H9 (cell line): Measurements from ENCODE around the gene KLF6. TPM values are rescaled to one million over a fixed set of nuclear protein-coding genes. Genes with fewer than 3 reads are reported as not detected.

Experiments
- DNase-seq: peaks from one replicate; pipeline ENCODE4 v3.0.0-alpha.2; 2017
- H2AFZ ChIP-seq: one replicate; pipeline ENCODE4 v1.6.1; 2013; ENCODE audit warnings: mild to moderate bottlenecking, low read length, control low read depth, moderate library complexity
- H2AK5ac ChIP-seq: 2 replicates; pipeline ENCODE4 v1.6.1; 2013; ENCODE audit warnings: low read length, control low read depth, mixed read lengths; ENCODE audit not compliant: insufficient read length
- H2BK120ac ChIP-seq: one replicate; pipeline ENCODE4 v1.6.1; 2013; ENCODE audit warnings: low read depth, mild to moderate bottlenecking, low read length, control low read depth, inconsistent platforms; ENCODE audit not compliant: poor library complexity, severe bottlenecking
- H2BK12ac ChIP-seq: 2 replicates; pipeline ENCODE4 v1.6.1; 2013; ENCODE audit warnings: low read length, control low read depth, mixed read lengths, low read depth; ENCODE audit not compliant: insufficient read length
- H2BK15ac ChIP-seq: 2 replicates; pipeline ENCODE4 v1.6.1; 2013; ENCODE audit warnings: low read depth, low read length, control low read depth
- H2BK20ac ChIP-seq: one replicate; pipeline ENCODE4 v1.6.1; 2013; ENCODE audit warnings: low read depth, mild to moderate bottlenecking, low read length, control low read depth, inconsistent platforms; ENCODE audit not compliant: poor library complexity, severe bottlenecking
- H2BK5ac ChIP-seq: 2 replicates; pipeline ENCODE4 v1.6.1; 2013; ENCODE audit warnings: low read length, control low read depth, mixed read lengths; ENCODE audit not compliant: insufficient read length
- H3K14ac ChIP-seq: 2 replicates; pipeline ENCODE4 v1.6.1; 2013; ENCODE audit warnings: low read length, control low read depth; ENCODE audit not compliant: insufficient read depth
- H3K18ac ChIP-seq: 2 replicates; pipeline ENCODE4 v1.6.1; 2013; ENCODE audit warnings: low read depth, mild to moderate bottlenecking, mixed read lengths, low read length, control low read depth; ENCODE audit not compliant: insufficient read length
- H3K23ac ChIP-seq: 2 replicates; pipeline ENCODE4 v1.6.1; 2013; ENCODE audit warnings: low read length, control low read depth, mixed read lengths, low read depth; ENCODE audit not compliant: insufficient read length
- H3K23me2 ChIP-seq: 2 replicates; pipeline ENCODE4 v1.6.1; 2013; ENCODE audit warnings: low read depth, mild to moderate bottlenecking, mixed read lengths, low read length, control low read depth; ENCODE audit not compliant: insufficient read length, poor library complexity, severe bottlenecking
- H3K27ac ChIP-seq: 2 replicates; pipeline ENCODE4 v1.5.1; 2013; ENCODE audit warnings: low read length, control low read depth, mixed read lengths, low read depth; ENCODE audit not compliant: insufficient read length
- H3K27me3 ChIP-seq: 2 replicates; pipeline ENCODE4 v1.6.1; 2013; ENCODE audit warnings: low read length, control low read depth, inconsistent platforms; ENCODE audit not compliant: insufficient read depth
- H3K4ac ChIP-seq: 2 replicates; pipeline ENCODE4 v1.6.1; 2013; ENCODE audit warnings: low read depth, mild to moderate bottlenecking, control low read depth, inconsistent platforms, low read length, moderate library complexity
- H3K4me1 ChIP-seq: 2 replicates; pipeline ENCODE4 v1.6.1; 2013; ENCODE audit warnings: low read length, control low read depth, inconsistent platforms; ENCODE audit not compliant: insufficient read depth
- H3K4me2 ChIP-seq: 2 replicates; pipeline ENCODE4 v1.6.1; 2013; ENCODE audit warnings: low read length, control low read depth, mixed read lengths; ENCODE audit not compliant: insufficient read length, insufficient read depth
- H3K56ac ChIP-seq: 2 replicates; pipeline ENCODE4 v1.6.1; 2013; ENCODE audit warnings: low read depth, mild to moderate bottlenecking, mixed read lengths, low read length, control low read depth; ENCODE audit not compliant: insufficient read length
- H3K79me1 ChIP-seq: 2 replicates; pipeline ENCODE4 v1.6.1; 2013; ENCODE audit warnings: low read depth, mild to moderate bottlenecking, moderate library complexity, low read length, control low read depth, inconsistent platforms; ENCODE audit not compliant: insufficient read depth, poor library complexity, severe bottlenecking
- H3K79me2 ChIP-seq: 2 replicates; pipeline ENCODE4 v1.6.1; 2013; ENCODE audit warnings: low read length, control low read depth, inconsistent platforms; ENCODE audit not compliant: insufficient read depth
- H3K9ac ChIP-seq: 2 replicates; pipeline ENCODE4 v1.6.1; 2013; ENCODE audit warnings: low read length, control low read depth, mixed read lengths; ENCODE audit not compliant: insufficient read length; ENCODE audit errors: extremely low read depth
- H3K9me3 ChIP-seq: one replicate; pipeline ENCODE4 v1.6.1; 2013; ENCODE audit warnings: low read depth, low read length, inconsistent platforms; ENCODE audit not compliant: control insufficient read depth
- H3T11ph ChIP-seq: one replicate; pipeline ENCODE4 v1.6.1; 2013; ENCODE audit warnings: mild to moderate bottlenecking, low read length, control low read depth, inconsistent platforms
- H4K20me1 ChIP-seq: one replicate; pipeline ENCODE4 v1.6.1; 2013; ENCODE audit not compliant: control insufficient read depth, insufficient read length, insufficient read depth
- H4K5ac ChIP-seq: 2 replicates; pipeline ENCODE4 v1.6.1; 2013; ENCODE audit warnings: low read depth, mild to moderate bottlenecking, mixed read lengths, low read length, control low read depth; ENCODE audit not compliant: insufficient read length
- H4K8ac ChIP-seq: replicated peaks from 2 replicates; pipeline ENCODE4 v1.6.1; 2013; ENCODE audit warnings: low read length, control low read depth, mixed read lengths, low read depth; ENCODE audit not compliant: insufficient read length
- H4K91ac ChIP-seq: 2 replicates; pipeline ENCODE4 v1.6.1; 2013; ENCODE audit warnings: low read depth, mild to moderate bottlenecking, moderate library complexity, mixed read lengths, low read length, control low read depth; ENCODE audit not compliant: insufficient read length
- H3K27ac Mint-ChIP-seq, 3 experiments: 2 replicates in 2 of 3; 3 replicates in 1 of 3; pipeline ENCODE4 v1.8.0; 2020 to 2021; ENCODE audit warnings: mixed read lengths in 3 of 3, mild to moderate bottlenecking in 1 of 3, moderate library complexity in 1 of 3
- H3K27me3 Mint-ChIP-seq: 2 replicates; pipeline ENCODE4 v1.8.0; 2021; ENCODE audit warnings: low read depth, mild to moderate bottlenecking, moderate library complexity, mixed read lengths
- H3K36me3 Mint-ChIP-seq, 3 experiments: 2 replicates in 2 of 3; 3 replicates in 1 of 3; pipeline ENCODE4 v1.8.0; 2020 to 2021; ENCODE audit warnings: low read depth in 3 of 3, mixed read lengths in 3 of 3; ENCODE audit not compliant: insufficient read depth in 1 of 3
- H3K4me1 Mint-ChIP-seq, 2 experiments: 2 replicates each; pipeline ENCODE4 v1.8.0; 2020; ENCODE audit warnings: mixed read lengths in 2 of 2
- H3K4me3 Mint-ChIP-seq, 2 experiments: 2 replicates in 1 of 2; 3 replicates in 1 of 2; pipeline ENCODE4 v1.8.0; 2020 to 2021; ENCODE audit warnings: mild to moderate bottlenecking in 2 of 2, mixed read lengths in 2 of 2, moderate library complexity in 1 of 2
- H3K9me3 Mint-ChIP-seq, 2 experiments: 2 replicates in 1 of 2; 3 replicates in 1 of 2; pipeline ENCODE4 v1.8.0; 2020; ENCODE audit warnings: mild to moderate bottlenecking in 2 of 2, mixed read lengths in 2 of 2, moderate library complexity in 1 of 2
- CTCF ChIP-seq: fragments of 200-600 bp; sonication (generic); conservative IDR thresholded peaks from 3 replicates; pipeline ENCODE4 v1.8.0; 2021; ENCODE audit warnings: antibody characterized with exemption, mild to moderate bottlenecking
- WGBS: extraction: QIAGEN DNeasy Blood & Tissue Kit; methylation state at CpG from one replicate; pipeline ENCODE4 v1.1.7; 2013; ENCODE audit warnings: missing lambda C conversion rate, low lambda C conversion rate, mixed read lengths; ENCODE audit not compliant: insufficient read length; ENCODE audit errors: extremely low coverage; 5-methylcytosine and 5-hydroxymethylcytosine counted together
- total RNA-seq: library from RNA; stranded (reverse); gene quantifications from 2 replicates; pipeline ENCODE4 v1.2.1, GENCODE V29; 2021

The KLF6 gene
- total RNA-seq, 1 experiment from 2014 or later = 19.3 TPM

DNA sequence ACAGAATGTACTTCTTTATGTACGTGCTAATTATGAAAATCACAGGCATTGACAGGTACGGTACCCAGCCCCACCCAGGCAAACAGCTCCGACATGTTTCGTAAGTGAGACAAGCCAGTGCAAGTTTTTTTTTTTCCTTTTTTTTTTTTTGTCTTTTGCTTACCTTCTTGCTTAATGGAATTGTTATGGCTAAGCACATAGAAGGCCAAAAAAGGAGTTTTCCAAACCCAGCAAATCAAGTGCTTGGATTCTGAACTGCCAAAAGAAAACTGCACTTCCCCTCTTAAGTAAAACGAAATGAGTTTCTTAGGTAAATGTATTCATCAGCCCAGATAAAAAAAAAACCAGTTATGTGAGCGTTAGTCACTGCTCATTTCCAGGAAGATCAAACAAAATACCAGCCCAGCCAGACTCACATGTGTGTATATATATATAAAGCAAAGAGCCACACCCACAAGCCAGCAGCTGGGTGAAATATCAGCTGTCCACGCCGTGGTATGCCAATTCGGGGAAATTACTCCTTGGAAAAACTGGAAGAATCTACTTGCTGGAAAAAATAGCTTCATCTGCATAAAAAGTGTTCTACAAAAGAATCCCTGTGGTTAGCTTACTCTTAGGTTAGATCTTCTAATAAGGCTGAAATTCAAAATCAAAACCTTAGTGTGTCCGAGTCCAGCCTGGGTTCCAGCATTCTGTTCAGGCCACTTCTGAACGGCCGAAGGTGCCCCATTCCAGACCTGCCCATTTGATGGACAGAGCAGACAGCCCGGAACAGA lies 8.0 kb downstream of the KLF6 start:
- peaks cover 7% of the 10 kb centered on the region; the same call in 1 of the 2 replicates for H3K79me2 ChIP-seq
- DNase-seq = peak; percentile 10
- H3K4me3 Mint-ChIP-seq = no peak overlapping the region

More for the DNA sequence above, 8.0 kb downstream of the KLF6 start:
- Histone ChIP-seq H3K4me1 (peaks cover 3% of the 10 kb centered on the region; the same call in 1 of the 2 replicates), H3K27me3 (no peaks in the 10 kb centered on the region), H4K8ac (no peak overlapping the region), H4K5ac (no peak overlapping the region), H3T11ph (no peak overlapping the region), H3K14ac (no peak overlapping the region), H2AFZ (no peak overlapping the region), H3K4me2 (no peak overlapping the region), H4K91ac (no peak overlapping the region), H2AK5ac (no peak overlapping the region), H2BK20ac (no peak overlapping the region), H3K27ac (no peak overlapping the region), H3K18ac (no peak overlapping the region), H3K56ac (no peak overlapping the region), H2BK5ac (no peak overlapping the region), H2BK15ac (no peak overlapping the region), H3K9me3 (no peaks in the 10 kb centered on the region), H2BK12ac (no peak overlapping the region), H4K20me1 (peaks cover 2% of the 10 kb centered on the region), H3K79me1 (peaks cover 5% of the 10 kb centered on the region), H3K23me2 (no peaks in the 10 kb centered on the region), H3K4ac (no peak overlapping the region), H3K23ac (no peak overlapping the region), H3K9ac (no peak overlapping the region), H2BK120ac (no peak overlapping the region)
- TF ChIP-seq CTCF = no peak
- peaks cover 34 to 37% of the 10 kb centered on the region in 2 experiments for H3K4me1 Mint-ChIP-seq
- WGBS = no CpG with 5 or more reads among the region's 13 CpGs
- peak overlapping the region in 1 of 3 experiments; percentile 53; a peak in 2 of 7 replicates for H3K27ac Mint-ChIP-seq
- 0 out of 5 replicates have a peak, but pooled peaks cover 0 to 2% of the 10 kb centered on the region in 2 experiments for H3K9me3 Mint-ChIP-seq
- no peaks in the 10 kb centered on the region; the same call in 1 of the 2 replicates for H3K27me3 Mint-ChIP-seq
- H3K36me3 Mint-ChIP-seq = peaks cover 50 to 62% (median 59%) of the 10 kb centered on the region in 3 experiments
